ENCODE measurements around the gene IL19.

IL19 gene

DNA sequence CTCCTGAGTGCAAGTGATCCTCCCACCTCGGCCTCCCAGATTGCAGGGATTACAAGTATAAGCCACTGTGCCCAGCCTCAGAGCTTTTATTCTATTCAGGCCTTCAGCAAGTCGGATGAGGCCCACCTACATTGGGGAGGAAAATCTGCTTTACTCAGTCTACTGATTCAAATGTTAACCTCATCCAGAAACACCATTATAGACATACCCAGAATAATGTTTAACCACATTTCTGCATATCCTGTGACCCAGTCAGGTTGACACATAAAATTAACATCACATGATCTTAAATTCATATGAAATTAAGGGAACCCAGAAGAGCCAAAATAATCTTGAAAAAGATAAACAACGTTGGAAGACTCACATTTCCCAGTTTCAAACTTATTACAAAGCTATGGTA lies 109.7 kb downstream of the IL19 start:
- H3K9me2 ChIP-seq (replicated peaks; ENCODE audit: insufficient read depth, low read length): no peaks in the 10 kb centered on the region
- no peaks in the 10 kb centered on the region for H4K20me1 ChIP-seq (ENCODE audit: low read depth, low read length)
- H3K4me2 ChIP-seq (ENCODE audit: low read depth, low read length, poor library complexity, severe bottlenecking): no peak overlapping the region
- H3K4me3 ChIP-seq (ENCODE audit: insufficient read depth, low read length, poor library complexity, severe bottlenecking): no peak overlapping the region
- no peak overlapping the region for H3K9ac ChIP-seq (ENCODE audit: low read length)
- peaks cover 21% of the 10 kb centered on the region; the same call in 1 of the 2 replicates for H3K9me3 ChIP-seq (ENCODE audit: insufficient read depth, low read length)
- no peaks in the 10 kb centered on the region for H3K79me2 ChIP-seq (ENCODE audit: insufficient read depth, low read length)
- H3K36me3 ChIP-seq (ENCODE audit: low read length): no peaks in the 10 kb centered on the region
- no peak for TF ChIP-seq EZH2phosphoT487 (conservative IDR thresholded peaks at IDR 0.05; ENCODE audit: low read length)
- TF ChIP-seq, protein P1, sequence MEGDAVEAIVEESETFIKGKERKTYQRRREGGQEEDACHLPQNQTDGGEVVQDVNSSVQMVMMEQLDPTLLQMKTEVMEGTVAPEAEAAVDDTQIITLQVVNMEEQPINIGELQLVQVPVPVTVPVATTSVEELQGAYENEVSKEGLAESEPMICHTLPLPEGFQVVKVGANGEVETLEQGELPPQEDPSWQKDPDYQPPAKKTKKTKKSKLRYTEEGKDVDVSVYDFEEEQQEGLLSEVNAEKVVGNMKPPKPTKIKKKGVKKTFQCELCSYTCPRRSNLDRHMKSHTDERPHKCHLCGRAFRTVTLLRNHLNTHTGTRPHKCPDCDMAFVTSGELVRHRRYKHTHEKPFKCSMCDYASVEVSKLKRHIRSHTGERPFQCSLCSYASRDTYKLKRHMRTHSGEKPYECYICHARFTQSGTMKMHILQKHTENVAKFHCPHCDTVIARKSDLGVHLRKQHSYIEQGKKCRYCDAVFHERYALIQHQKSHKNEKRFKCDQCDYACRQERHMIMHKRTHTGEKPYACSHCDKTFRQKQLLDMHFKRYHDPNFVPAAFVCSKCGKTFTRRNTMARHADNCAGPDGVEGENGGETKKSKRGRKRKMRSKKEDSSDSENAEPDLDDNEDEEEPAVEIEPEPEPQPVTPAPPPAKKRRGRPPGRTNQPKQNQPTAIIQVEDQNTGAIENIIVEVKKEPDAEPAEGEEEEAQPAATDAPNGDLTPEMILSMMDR (IDR thresholded peaks at IDR 0.05; ENCODE audit: insufficient read depth, low read length, poor library complexity, severe bottlenecking): no peak
- H3K27ac ChIP-seq (ENCODE audit: low read depth, low read length): no peak overlapping the region
- H3K27me3 ChIP-seq (ENCODE audit: low read length): 0 out of 2 replicates have a peak, but pooled peaks cover 3% of the 10 kb centered on the region
- H3F3A ChIP-seq (ENCODE audit: insufficient read depth): no peaks in the 10 kb centered on the region
- no peak overlapping the region for H2AFZ ChIP-seq (ENCODE audit: low read depth, low read length, severe bottlenecking)

DNA sequence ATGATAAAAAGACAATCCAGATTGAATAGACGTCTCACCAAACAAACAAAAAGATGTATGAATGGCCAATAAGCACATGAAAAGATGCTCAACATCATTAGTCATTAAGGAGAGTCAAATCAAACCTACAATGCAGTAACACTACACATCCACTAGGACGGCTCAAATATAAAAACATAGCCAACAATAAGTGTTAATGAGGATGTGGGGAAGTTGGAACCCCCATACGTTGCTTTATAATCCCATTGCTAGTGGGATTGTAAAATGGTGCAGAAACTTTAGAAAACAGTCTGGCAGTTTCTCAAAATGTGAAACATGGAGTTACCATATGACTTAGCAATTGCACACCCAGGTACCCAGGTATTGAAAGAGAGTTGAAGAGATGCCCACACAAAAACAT lies 112.0 kb downstream of the IL19 start:
- 0 out of 2 replicates have a peak, but pooled peaks cover 1% of the 10 kb centered on the region for H3K27me3 ChIP-seq (ENCODE audit: low read length)

DNA sequence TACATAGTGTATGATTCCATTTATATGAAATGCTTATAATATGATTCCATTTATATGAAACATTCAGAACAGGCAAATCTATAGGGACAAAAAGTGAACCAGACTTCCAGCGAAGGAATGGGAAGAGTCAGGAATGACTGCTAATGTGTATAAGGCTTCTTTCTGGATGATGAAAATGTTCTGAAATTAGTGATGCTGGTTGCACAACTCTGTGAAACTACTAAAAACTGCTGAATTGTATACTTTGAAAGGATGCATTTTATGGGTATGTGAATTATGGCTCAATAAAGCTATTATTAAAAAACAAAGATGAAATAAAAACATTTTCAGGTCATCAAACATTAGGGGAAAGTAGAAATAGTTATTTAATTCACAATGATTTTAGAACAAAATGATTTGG lies 112.6 kb downstream of the IL19 start:
- no peaks in the 10 kb centered on the region for H3K27me3 ChIP-seq (ENCODE audit: low read length)
- no peaks in the 10 kb centered on the region for H3K36me3 ChIP-seq (ENCODE audit: low read length)
- H3K27ac ChIP-seq (ENCODE audit: low read depth, low read length): no peak overlapping the region
- no peaks in the 10 kb centered on the region for H3F3A ChIP-seq (ENCODE audit: insufficient read depth)
- H3K9me3 ChIP-seq (ENCODE audit: insufficient read depth, low read length): peaks cover 5% of the 10 kb centered on the region; the same call in 1 of the 2 replicates
- H2AFZ ChIP-seq (ENCODE audit: low read depth, low read length, severe bottlenecking): no peak overlapping the region
- H3K4me2 ChIP-seq (ENCODE audit: low read depth, low read length, poor library complexity, severe bottlenecking): no peak overlapping the region
- no peak overlapping the region for H3K9ac ChIP-seq (ENCODE audit: low read length)
- H3K9me2 ChIP-seq (replicated peaks; ENCODE audit: insufficient read depth, low read length): no peaks in the 10 kb centered on the region
- no peaks in the 10 kb centered on the region for H3K79me2 ChIP-seq (ENCODE audit: insufficient read depth, low read length)
- TF ChIP-seq, protein P1 (IDR thresholded peaks at IDR 0.05; ENCODE audit: insufficient read depth, low read length, poor library complexity, severe bottlenecking): no peak
- no peak for TF ChIP-seq EZH2phosphoT487 (conservative IDR thresholded peaks at IDR 0.05; ENCODE audit: low read length)
- no peaks in the 10 kb centered on the region for H4K20me1 ChIP-seq (ENCODE audit: low read depth, low read length)
- no peak overlapping the region for H3K4me3 ChIP-seq (ENCODE audit: insufficient read depth, low read length, poor library complexity, severe bottlenecking)

More for the DNA sequence above, 112.0 kb downstream of the IL19 start:
- Histone ChIP-seq H3K9ac (ENCODE audit: low read length) (no peak overlapping the region), H3K9me2 (replicated peaks; ENCODE audit: insufficient read depth, low read length) (no peaks in the 10 kb centered on the region), H2AFZ (ENCODE audit: low read depth, low read length, severe bottlenecking) (no peak overlapping the region), H4K20me1 (ENCODE audit: low read depth, low read length) (no peaks in the 10 kb centered on the region), H3K4me2 (ENCODE audit: low read depth, low read length, poor library complexity, severe bottlenecking) (no peak overlapping the region), H3K4me3 (ENCODE audit: insufficient read depth, low read length, poor library complexity, severe bottlenecking) (no peak overlapping the region), H3K79me2 (ENCODE audit: insufficient read depth, low read length) (no peaks in the 10 kb centered on the region), H3F3A (ENCODE audit: insufficient read depth) (no peaks in the 10 kb centered on the region), H3K27ac (ENCODE audit: low read depth, low read length) (no peak overlapping the region), H3K9me3 (ENCODE audit: insufficient read depth, low read length) (peaks cover 11% of the 10 kb centered on the region; the same call in 1 of the 2 replicates), H3K36me3 (ENCODE audit: low read length) (no peaks in the 10 kb centered on the region)
- TF ChIP-seq EZH2phosphoT487 (conservative IDR thresholded peaks at IDR 0.05; ENCODE audit: low read length): no peak
- TF ChIP-seq, protein P1 (IDR thresholded peaks at IDR 0.05; ENCODE audit: insufficient read depth, low read length, poor library complexity, severe bottlenecking): no peak
